ENCODE measurements around the gene RXFP1.

The RXFP1 gene

DNA sequence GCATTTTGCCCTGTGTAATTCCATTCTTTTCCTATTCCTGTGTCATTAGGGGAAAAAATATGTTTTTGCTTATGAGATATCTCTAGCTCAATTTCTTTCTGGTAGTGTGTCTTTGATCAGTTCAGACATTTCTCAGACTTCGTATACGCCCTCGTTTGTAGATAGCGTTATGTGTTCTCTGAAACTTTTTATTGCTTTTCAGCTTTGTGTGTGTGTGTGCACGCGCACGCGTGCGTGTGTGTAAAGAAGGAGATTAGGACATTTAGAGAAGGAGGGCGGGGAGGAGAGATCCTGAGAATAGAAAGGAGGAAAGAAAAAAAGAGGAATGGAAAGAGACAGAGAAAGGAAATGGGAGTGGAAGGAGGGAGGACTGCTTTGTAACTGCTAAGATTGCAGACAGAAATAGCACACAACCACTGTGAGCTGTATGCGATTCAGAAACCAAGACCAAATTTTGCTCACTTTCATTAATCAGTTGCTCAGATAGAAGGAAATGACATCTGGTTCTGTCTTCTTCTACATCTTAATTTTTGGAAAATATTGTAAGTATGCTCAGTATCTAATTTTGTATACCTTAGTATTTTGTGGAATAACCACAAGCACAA lies at the start of gene RXFP1:
TSS of gene RXFP1 (plus strand) at position 399 of the 605 bp plus-strand sequence. CDS start at position 494, 95 bp downstream.
- no peak for DNase-seq (ENCODE audit: low read depth)

DNA sequence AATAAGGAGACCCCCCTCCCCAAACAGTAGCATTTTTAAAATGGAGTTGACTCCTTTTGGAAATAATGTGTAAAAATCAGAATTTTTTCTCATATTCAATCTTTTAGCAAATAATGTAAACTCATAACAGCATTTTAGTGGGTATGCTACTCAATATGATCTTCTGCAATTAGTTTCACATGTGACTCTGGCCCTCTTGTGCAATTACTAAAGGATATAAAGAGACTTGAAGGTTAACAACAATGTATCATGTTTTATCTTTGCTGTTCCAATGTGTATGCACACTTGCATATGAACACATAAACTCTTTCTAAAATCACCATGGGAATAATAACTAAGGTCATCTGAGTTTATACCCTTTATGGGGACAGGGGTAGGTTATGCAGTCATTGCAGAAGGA lies 39.9 kb upstream of the RXFP1 start:
- peak; percentile 61 for DNase-seq (ENCODE audit: low read depth)

DNA sequence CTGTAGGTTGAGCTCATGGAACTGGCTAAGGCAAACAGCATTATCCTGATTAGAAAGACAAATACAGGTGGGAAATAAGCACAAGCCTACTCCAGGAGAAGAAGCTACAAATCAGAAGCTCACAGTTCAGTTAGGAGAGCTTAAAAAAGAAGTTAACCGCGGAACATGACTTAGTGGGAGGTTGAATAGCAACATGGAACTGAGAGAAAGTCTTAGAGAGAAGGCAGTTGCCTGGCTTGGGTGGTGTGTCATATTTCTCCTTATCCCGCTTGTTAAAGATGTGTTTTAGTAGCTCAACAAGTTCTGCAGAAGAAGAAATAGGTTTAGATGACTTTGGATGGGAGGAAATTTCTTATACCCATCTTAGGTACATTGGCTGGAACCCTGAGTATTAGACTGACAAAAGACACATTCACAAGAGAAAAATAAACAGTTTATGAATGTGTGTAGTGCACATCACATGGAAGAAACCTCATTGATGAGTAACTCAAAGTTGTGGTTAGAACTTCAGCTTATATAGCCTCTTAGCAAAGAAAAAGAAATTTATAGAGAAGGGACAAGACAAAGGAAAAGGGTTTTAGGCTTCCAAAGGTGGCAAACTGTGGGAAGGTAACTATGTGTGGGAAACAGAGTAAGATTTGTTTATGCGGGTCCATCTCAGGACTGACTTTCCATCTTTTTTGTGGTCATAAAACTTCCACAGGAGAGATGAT lies 37.4 kb upstream of the RXFP1 start:
- no peak for DNase-seq (ENCODE audit: low read depth)

DNA sequence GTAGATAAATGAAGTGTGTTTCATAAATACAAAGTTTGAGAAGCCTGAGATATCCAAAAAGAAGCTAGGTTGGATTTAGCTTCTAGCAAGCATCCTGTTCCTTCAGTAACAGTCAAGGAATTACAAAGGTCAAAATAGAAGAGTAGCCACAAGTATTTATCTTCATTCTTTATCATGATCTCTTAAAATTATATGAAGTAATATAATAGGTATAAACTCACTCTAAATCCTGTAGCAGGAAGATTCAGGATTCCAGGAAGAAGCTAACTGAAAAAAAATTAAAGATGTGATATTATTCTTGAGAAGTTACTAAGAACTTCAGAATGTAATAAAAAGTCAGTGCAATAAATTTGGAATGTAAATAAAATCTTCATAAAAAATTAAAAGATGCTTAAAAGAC lies 31.1 kb upstream of the RXFP1 start:
- no peak for DNase-seq (ENCODE audit: low read depth)

DNA sequence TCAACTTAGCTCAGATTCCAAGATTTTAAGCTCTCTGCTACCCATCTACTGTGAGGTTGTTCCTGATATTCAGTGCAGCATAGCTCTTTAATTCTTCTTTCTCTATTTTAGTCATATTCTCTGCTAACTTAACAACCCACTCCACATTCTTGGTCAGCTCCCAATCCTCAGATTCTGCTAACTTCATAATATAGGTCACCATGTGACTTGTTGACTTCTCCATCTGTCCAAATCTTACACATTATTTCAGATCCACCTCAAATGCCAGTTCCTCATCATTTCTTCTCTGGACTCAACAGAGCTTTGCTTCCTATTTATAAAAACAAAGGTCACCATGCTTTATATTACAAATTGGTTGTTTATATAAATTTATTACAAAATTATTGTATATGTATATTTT lies 29.3 kb upstream of the RXFP1 start:
- no peak for DNase-seq (ENCODE audit: low read depth)

DNA sequence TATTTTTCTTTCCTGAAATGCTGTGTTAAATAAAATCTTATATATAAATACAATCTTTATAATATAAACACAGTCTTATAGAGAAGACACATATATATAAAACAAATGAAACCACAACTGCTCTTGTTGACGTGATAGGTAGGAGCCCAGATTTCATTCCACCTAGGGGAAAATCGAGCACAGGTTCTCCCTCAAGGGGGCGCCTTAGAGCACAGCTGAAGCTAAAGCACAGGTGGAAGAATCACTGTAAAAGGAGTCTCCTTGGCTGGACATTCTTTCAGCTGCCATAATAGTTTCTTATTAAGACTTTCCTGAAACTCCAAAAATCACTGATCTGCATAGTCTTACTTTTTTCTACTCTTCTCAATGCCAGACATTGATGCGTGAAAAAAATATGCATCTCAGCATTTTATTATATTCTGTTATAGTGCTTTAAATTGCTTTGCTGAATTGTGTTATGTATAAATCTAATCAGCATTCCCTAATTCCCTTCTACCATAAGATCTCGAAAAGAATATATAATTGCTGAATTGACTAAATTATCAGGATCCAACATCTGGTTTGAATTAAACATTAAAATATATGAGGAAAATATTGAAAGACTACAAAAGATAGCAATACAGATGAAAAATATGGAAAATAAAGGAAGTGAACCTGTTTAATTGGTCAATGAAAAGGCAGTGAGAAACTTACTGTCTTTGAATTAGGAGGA lies 25.5 kb upstream of the RXFP1 start:
- no peak for DNase-seq (ENCODE audit: low read depth)

DNA sequence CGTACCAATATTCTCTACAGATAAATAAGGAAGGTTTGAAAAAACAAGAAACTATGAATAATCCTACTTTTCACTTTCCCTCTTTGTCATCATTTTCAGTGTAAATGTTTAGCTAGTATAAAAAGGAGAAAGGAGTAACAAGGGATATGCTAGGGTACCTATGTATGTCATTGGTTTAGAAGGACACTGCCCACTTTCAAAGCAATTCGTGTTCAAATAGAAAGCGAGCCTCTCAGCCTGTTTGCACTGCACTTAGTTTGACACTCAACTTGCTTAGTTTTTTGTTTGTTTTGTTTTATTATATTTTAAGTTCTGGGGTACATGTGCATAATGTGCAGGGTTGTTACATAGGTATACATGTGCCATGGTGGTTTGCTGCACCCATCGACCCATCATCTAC lies 21.6 kb upstream of the RXFP1 start:
- no peak for DNase-seq (ENCODE audit: low read depth)

DNA sequence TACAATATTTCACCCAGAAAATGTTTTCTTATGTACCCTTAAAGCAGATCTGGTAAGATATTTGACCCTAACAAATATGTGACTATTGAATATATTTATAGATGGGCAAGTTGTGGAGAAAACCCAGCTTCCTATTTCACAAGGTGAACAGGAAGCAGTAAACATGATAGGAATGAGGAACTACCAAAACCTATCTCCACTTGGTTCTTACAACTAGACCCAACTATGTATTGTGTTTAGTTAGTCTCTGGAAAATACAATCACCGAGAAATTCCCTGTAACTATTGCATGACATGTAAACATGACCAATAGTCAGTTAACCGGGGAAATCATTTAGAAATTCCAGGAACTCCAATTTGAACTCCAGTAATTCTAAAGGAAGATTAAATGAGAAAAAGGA lies 8.4 kb upstream of the RXFP1 start:
- DNase-seq (ENCODE audit: low read depth): no peak

DNA sequence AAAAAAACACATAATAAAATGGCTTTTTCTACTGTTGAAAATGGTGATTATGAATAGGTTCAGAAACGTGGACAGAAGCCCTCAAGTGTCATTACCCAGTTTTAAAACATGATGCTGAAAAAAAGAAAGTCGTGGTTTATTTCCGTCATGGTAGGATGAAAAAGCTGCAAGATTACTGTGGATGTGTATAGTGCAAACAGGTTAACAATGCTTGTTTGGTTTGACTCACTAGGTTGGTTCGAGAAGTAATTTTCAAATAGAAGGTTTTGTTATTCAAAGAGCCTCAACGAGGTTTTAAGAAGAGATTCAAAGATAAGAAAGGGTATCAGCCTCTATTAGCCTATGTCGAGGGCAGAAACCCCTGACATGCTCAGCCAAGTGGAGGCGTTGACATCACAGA lies 2.5 kb upstream of the RXFP1 start:
- DNase-seq (ENCODE audit: low read depth): no peak

DNA sequence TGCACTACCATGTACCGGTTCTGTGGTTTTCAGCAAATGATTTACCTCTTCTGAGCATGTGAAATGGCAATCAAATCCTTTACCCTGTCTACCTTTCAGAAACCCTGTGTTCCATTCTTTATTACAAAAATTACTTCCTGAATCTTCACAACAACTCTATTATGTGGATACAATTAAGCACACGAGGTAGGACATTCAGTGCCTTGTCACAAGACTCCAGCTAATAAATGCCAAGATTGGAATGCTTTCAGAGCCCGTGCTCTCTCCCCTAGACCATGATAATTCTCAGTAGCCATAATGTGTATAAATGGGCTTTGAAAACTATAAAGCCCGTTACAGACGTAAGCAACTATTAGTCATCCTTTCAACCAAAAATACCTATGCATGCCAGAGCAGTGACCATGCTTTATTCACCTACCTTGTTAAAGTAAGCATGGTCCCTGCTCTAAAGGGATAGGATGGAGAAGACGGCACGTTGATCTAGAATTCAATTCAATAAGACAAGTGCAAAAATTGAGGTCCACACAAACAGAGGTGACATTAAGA lies 2.4 kb downstream of the RXFP1 start:
- DNase-seq (ENCODE audit: low read depth): no peak

DNA sequence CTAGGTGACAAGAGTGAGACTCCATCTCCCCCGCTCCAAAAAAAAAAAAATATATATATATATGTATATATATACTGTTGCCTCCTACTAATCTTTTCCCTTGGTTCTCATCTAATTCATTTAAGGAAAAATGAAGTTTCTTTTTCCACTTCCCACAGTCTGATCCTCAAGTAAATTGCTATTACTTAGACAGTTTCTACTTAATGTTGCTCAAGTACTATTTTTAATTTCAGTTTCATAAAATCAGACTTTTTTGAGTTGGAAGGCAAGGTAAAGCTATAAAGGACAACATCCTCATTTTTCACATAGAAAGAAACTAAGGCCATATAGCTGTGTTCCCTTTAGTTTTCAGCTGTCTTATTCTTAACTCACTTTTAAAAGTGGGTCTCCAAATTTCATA lies 5.8 kb downstream of the RXFP1 start:
- DNase-seq (ENCODE audit: low read depth): no peak

DNA sequence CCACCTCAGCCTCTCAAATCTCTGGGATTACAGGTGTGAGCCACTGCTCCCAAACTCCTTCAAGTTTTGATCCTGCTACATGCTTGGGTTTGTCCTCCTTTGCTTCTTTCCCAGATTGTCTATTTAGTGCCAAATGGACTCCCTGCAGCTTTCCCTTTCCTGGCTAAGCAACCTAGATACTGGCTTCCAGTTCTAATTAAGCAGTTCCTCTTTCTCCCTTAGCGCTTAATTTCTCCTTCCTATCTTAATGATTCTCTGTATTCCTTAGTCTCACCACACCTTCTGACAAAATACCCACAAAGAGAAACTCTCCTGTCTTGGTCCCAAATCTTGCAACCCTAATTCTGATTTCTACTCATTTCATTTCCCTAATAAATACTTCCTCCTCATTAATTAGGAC lies 7.8 kb downstream of the RXFP1 start:
- no peak for DNase-seq (ENCODE audit: low read depth)

DNA sequence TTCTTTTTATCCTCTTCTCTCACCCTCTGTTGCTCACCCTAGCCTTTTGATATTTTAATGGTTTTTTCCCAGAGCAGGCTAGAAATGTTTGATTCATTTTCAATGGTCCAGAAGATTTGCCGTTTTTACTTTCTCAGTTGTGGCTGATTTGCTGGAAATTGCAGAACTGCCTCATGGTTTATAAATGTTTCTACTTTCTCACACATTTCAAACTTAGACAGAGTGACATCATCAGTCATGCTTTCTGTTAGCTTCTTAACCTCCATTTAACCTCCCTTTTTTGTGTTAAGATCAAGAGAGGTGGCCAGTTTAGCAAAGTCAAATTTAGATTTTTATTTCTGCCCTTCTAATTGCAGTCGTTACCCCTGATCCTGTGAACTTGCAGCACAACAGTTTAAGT lies 8.7 kb downstream of the RXFP1 start:
- DNase-seq (ENCODE audit: low read depth): no peak

DNA sequence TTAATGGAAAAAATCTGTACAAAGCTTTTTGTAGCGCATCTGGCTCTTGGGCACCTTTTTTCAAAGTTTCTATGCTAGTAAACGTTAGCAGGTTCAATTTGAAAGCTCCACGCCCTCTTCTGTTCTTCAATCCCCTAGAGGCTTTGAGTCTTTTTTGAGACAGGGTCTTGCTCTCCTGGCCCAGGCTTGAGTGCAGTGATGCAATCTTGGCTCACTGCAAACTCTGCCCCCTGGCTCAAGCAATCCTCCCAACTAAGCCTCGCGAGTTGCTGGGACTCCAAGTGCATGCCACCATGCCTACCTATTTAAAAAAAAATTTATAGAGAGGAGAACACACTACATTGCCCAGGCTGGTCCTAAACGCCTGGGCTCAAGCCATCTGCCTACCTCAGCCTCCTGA lies 9.2 kb downstream of the RXFP1 start:
- no peak for DNase-seq (ENCODE audit: low read depth)

DNA sequence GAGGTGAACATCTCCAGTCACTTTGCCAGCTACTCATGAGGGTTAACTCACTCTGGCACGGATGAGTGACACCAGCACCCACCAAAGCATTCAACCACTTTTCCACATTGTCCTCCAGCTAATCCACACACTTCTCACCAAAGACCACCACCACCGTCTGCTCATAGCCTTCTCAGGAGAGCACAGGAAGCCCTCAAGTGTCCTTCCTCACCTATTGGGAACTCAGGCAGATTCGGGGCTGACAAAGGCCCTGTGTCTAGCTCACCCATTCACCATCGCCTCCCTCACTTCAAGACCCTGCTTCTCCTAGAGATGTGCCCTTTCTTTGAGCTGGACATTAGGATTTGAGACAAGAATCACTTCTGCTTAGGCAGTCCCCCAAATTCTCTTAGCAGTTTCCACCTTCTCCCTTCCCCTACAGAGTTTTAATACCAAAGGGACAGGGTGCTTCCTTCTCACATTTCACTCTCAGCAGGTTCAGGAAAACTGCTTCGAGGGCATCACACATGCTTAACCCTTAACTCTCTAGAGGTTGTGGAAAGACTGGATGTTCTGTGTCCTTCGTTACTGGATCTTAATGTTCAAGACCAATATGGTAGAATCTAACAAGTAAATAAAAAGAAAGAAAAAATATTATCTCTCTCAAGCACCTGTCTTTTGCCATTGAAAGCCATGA lies 11.0 kb downstream of the RXFP1 start:
- DNase-seq (ENCODE audit: low read depth): no peak

DNA sequence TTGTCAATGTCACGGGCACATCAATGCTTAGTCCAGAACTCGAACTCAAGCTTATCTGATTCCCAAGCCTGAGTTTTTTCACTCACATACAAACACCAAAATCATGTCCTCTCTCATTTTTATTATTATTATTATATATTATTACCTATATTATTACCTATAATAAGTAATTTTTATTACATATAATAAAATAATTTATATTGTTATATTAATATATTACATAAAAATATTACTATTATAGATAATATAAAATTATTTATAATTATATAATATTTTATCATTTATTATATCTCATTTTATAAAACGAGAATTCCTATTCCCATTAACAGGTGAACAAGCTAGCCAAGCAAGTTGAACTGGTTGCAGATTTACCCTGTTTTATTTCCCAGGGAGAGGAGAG lies 13.0 kb downstream of the RXFP1 start:
- no peak for DNase-seq (ENCODE audit: low read depth)

DNA sequence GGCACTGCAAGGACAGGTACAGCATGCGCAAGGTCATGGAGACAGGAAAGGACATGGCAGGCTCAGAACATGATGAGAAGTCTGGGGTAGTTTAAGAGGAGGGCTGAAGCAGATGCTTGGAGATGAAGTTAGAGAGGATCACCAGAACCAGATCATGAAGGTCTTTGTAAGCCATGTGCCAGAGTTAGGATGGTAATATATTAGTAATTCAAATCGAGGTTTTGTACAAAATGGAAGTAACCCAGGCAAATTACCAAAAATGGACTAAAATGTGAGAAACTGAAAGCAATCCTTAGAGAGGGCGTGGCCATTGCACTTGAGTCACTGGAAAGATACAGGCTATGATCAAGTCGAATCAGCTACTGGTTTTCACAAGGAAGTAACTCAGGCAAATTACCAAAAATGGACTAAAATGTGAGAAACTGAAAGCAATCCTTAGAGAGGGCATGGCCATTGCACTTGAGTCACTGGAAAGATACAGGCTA lies 13.5 kb downstream of the RXFP1 start:
- DNase-seq (ENCODE audit: low read depth): peak; percentile 42

DNA sequence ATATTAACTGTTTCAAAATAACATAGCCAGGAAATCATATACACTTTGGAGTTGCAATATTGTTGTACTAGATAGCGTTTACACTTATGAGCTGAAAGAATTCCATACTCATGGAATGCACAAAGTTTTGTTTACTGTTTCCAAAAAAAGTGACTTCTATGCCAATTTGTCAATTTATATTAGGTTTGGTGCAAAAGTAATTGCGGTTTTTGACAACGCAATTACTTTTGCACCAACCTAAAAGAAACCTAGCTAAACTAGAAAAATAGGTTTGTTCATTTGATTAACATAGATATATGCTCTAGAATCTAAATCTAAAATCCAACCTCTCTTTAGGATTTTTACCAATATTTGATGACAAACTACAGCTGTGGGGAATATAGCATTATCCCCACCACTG lies 15.2 kb downstream of the RXFP1 start:
- no peak for DNase-seq (ENCODE audit: low read depth)

DNA sequence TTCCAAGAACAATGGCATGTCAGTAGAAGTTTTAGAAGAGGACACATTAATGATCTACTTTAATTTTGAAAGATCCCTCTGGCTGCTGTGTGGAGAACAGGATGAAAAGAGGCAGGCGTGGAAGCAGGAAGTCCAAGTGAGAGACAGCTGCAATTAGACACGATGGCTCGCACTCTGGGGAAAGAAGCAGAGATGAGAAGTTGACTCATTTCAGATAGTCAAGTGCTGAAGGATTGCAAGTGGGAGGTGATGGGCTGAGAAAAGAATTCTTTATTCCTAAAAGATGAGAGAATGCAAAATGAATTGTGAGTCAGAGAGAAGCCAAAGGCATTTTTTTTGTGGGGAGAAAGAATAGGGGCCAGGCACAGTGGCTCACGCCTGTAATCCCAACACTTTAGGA lies 16.5 kb downstream of the RXFP1 start:
- DNase-seq (ENCODE audit: low read depth): no peak

DNA sequence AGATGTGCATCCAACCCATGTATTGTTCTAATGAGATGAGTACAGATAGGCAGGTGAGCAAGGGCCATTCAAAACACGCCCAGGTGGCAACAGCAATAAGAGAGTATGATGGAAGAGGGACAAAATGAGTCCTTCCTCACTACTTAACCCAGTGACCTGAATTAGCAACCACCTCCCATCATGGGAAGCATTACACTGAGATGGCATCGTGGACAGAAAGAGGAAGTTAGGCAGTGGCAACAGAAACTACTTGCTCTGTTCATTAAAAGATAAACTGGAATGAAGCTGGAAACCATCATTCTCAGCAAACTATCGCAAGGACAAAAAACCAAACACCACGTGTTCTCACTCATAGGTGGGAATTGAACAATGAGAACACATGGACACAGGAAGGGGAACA lies 17.2 kb downstream of the RXFP1 start:
- DNase-seq (ENCODE audit: low read depth): no peak

DNA sequence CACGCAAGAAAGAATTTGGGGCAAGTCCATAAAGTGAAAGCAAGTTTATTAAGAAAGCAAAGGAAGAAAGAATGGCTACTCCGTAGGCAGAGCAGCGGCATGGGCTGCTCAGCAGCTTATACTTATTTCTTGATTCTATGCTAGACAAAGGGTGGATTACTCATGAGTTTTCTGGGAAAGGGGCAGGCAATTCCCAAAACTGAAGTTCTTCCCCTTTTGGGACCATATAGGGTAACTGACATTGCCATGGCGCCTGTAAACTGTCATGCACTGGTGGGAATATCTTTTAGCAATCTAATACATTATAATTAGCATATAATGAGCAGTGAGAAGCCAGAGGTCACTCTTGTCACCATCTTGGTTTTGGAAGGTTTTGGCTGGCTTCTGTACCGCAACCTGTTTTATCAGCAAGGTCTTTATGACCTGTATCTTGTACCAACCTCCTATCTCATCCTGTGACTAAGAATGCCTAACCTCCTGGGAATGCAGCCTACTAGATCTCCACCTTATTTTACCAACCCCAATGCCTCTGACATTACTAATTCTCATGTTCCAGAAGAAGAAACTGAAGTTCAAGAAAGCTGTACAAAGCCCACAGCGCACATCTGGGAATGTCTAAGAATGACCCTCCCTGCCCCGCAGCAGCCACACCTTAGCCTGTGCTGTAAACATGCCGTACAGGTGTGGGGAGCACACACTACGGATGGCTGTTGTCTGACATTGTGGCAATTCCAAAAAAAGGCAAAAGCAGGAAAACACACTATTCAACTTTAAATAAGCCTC lies 18.6 kb downstream of the RXFP1 start:
- no peak for DNase-seq (ENCODE audit: low read depth)

DNA sequence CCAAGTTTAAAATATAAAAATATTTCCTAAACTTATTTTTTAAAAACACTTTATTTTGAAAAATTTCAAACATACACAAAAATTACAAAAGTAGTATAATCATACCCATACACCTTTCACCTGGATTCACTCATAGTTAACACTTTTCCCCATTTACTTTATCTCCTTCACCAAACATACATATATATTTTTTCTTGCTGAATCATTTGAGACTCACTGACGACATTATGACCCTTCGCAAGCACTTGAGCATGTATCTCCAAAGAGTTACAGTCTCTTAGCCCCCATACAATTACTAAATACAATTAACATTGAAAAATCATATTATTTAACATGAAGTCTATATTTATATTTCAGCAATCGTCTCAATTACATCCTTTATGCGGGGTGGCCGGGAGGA lies 19.8 kb downstream of the RXFP1 start:
- DNase-seq (ENCODE audit: low read depth): no peak
